H1 (cell line): ENCODE results near the gene EGFR. TPM values are rescaled to one million over a fixed set of nuclear protein-coding genes. Genes with fewer than 3 reads are reported as not detected.

Source experiments
- CTCF ChIA-PET: fragments of 300-600 bp; sonication (Branson Sonifier 250); formaldehyde crosslinking; loops from one replicate; lab custom pipeline; 2021; ENCODE audit not compliant: partially characterized antibody; lab: Charles Lee
- POLR2A ChIA-PET: fragments of 300-600 bp; sonication (Branson Sonifier 250); formaldehyde crosslinking; loops from one replicate; lab custom pipeline; 2021; ENCODE audit warnings: inconsistent platforms; ENCODE audit not compliant: partially characterized antibody; lab: Charles Lee
- DNase-seq, 2 experiments: peaks; one replicate each; pipeline versions ENCODE4 v3.0.0 to v3.0.0-alpha.2; 2010 to 2022; ENCODE audit warnings: low spot score in 2 of 2, low read depth in 1 of 2, mixed read lengths in 1 of 2
- FAIRE-seq: peaks from 2 replicates; lab custom pipeline; 2011; peaks lifted over from hg19 to GRCh38; lab: Jason Lieb, UNC
- H2AFZ ChIP-seq: 2 replicates; pipeline ENCODE4 v1.8.1; 2012; ENCODE audit warnings: low read length, inconsistent platforms
- H2AK5ac ChIP-seq: 2 replicates; pipeline ENCODE4 v1.6.1; 2013; ENCODE audit warnings: low read depth, low read length
- H2BK120ac ChIP-seq: replicated peaks from 2 replicates; pipeline ENCODE3; 2013; ENCODE audit warnings: low read depth, low read length, inconsistent platforms
- H2BK12ac ChIP-seq: 2 replicates; pipeline ENCODE4 v1.6.1; 2013; ENCODE audit warnings: low read depth, low read length
- H2BK15ac ChIP-seq: 2 replicates; pipeline ENCODE4 v1.6.1; 2013; ENCODE audit warnings: low read length
- H2BK20ac ChIP-seq: 2 replicates; pipeline ENCODE4 v1.6.1; 2013; ENCODE audit warnings: low read length
- H2BK5ac ChIP-seq: 2 replicates; pipeline ENCODE4 v1.6.1; 2013; ENCODE audit warnings: low read depth, low read length
- H3K14ac ChIP-seq: 2 replicates; pipeline ENCODE4 v1.6.1; 2013; ENCODE audit warnings: inconsistent platforms; ENCODE audit not compliant: insufficient read length
- H3K18ac ChIP-seq: 2 replicates; pipeline ENCODE4 v1.6.1; 2013; ENCODE audit warnings: low read length; ENCODE audit errors: extremely low read depth
- H3K23ac ChIP-seq: 2 replicates; pipeline ENCODE4 v1.6.1; 2013; ENCODE audit warnings: inconsistent platforms; ENCODE audit not compliant: insufficient read length
- H3K23me2 ChIP-seq: 2 replicates; pipeline ENCODE4 v1.6.1; 2013; ENCODE audit warnings: low read depth, low read length
- H3K27ac ChIP-seq: 2 replicates; pipeline ENCODE4 v1.6.1; 2011; ENCODE audit warnings: low read depth, low read length, inconsistent platforms
- H3K27me3 ChIP-seq, 4 experiments: replicated peaks in 1 of 4; 1 replicate in 1 of 4; 2 replicates in 3 of 4; pipeline versions ENCODE4 v1.6.1 to v1.8.1; 2011 to 2013; ENCODE audit warnings: low read length in 3 of 4, mild to moderate bottlenecking in 3 of 4, inconsistent platforms in 2 of 4, mixed read lengths in 2 of 4, moderate library complexity in 1 of 4; ENCODE audit not compliant: control insufficient read depth in 3 of 4, insufficient read depth in 3 of 4; ENCODE audit errors: extremely low read depth in 1 of 4
- H3K36me3 ChIP-seq, 4 experiments: 2 replicates each; pipeline versions ENCODE4 v1.6.1 to v1.8.1; 2011 to 2013; ENCODE audit warnings: mild to moderate bottlenecking in 4 of 4, low read length in 3 of 4, moderate library complexity in 2 of 4, control low read depth in 1 of 4, inconsistent platforms in 1 of 4; ENCODE audit not compliant: insufficient read depth in 4 of 4, control insufficient read depth in 2 of 4
- H3K4ac ChIP-seq: replicated peaks from 2 replicates; pipeline ENCODE3; 2013; ENCODE audit warnings: low read length, low read depth, mixed read lengths, inconsistent platforms; ENCODE audit not compliant: insufficient read length
- H3K4me1 ChIP-seq, 4 experiments: replicated peaks in 1 of 4; 1 replicate in 1 of 4; 2 replicates in 3 of 4; pipeline versions ENCODE4 v1.6.1 to v1.8.1; 2011 to 2013; ENCODE audit warnings: low read length in 3 of 4, inconsistent platforms in 2 of 4, mixed read lengths in 1 of 4; ENCODE audit not compliant: insufficient read depth in 4 of 4, control insufficient read depth in 3 of 4
- H3K4me2 ChIP-seq, 2 experiments: 2 replicates each; pipeline versions ENCODE4 v1.6.1 to v1.8.1; 2011 to 2013; ENCODE audit warnings: low read depth in 2 of 2, low read length in 2 of 2, control low read depth in 1 of 2, inconsistent platforms in 1 of 2, mild to moderate bottlenecking in 1 of 2; ENCODE audit not compliant: insufficient read depth in 1 of 2
- H3K4me3 ChIP-seq, 4 experiments: fragments of 200-600, 300-600 bp in 1 of 4; sonication (generic), shearing (Covaris generic), sonication (Bioruptor Twin) in 1 of 4; 2 replicates each; pipeline versions ENCODE4 v1.5.1 to v1.8.1; 2011 to 2016; ENCODE audit warnings: low read length in 4 of 4, low read depth in 3 of 4, control low read depth in 2 of 4, inconsistent platforms in 2 of 4, mild to moderate bottlenecking in 2 of 4, mixed read lengths in 1 of 4, moderate library complexity in 1 of 4; ENCODE audit not compliant: insufficient read depth in 2 of 4; ENCODE audit errors: extremely low read depth in 1 of 4
- H3K56ac ChIP-seq: replicated peaks from 2 replicates; pipeline ENCODE3; 2013; ENCODE audit warnings: low read depth, mild to moderate bottlenecking, mixed read lengths, low read length, inconsistent platforms; ENCODE audit not compliant: insufficient read length
- H3K79me1 ChIP-seq: 2 replicates; pipeline ENCODE4 v1.6.1; 2013; ENCODE audit warnings: low read depth, low read length, control low read depth
- H3K79me2 ChIP-seq, 2 experiments: 2 replicates each; pipeline versions ENCODE4 v1.6.1 to v1.8.1; 2012 to 2013; ENCODE audit warnings: low read length in 2 of 2, mild to moderate bottlenecking in 2 of 2, inconsistent platforms in 1 of 2; ENCODE audit not compliant: insufficient read depth in 2 of 2, control insufficient read depth in 1 of 2
- H3K9ac ChIP-seq, 4 experiments: replicated peaks in 1 of 4; 1 replicate in 1 of 4; 2 replicates in 3 of 4; pipeline versions ENCODE4 v1.6.1 to v1.8.1; 2011 to 2013; ENCODE audit warnings: low read depth in 3 of 4, low read length in 3 of 4, control low read depth in 2 of 4, mild to moderate bottlenecking in 2 of 4, moderate library complexity in 2 of 4, inconsistent platforms in 1 of 4; ENCODE audit errors: extremely low read depth in 1 of 4
- H3K9me3 ChIP-seq, 2 experiments: 2 replicates each; pipeline versions ENCODE4 v1.6.1 to v1.8.1; 2012 to 2013; ENCODE audit warnings: mild to moderate bottlenecking in 2 of 2, moderate library complexity in 2 of 2, control low read depth in 1 of 2, inconsistent platforms in 1 of 2, low read depth in 1 of 2, low read length in 1 of 2, mixed read lengths in 1 of 2; ENCODE audit not compliant: insufficient read depth in 2 of 2
- H4K20me1 ChIP-seq, 2 experiments: replicated peaks in 1 of 2; 2 replicates each; pipeline versions ENCODE3 to v1.8.1; 2011 to 2013; ENCODE audit warnings: inconsistent platforms in 2 of 2, low read length in 2 of 2, mild to moderate bottlenecking in 1 of 2; ENCODE audit not compliant: insufficient read depth in 2 of 2, control insufficient read depth in 1 of 2
- H4K5ac ChIP-seq: 2 replicates; pipeline ENCODE4 v1.6.1; 2013; ENCODE audit warnings: low read length, low read depth, mixed read lengths, inconsistent platforms; ENCODE audit not compliant: insufficient read length
- H4K8ac ChIP-seq: 2 replicates; pipeline ENCODE4 v1.8.0; 2013; ENCODE audit warnings: mild to moderate bottlenecking, moderate library complexity, low read length, inconsistent platforms; ENCODE audit not compliant: insufficient read depth; ENCODE audit errors: extremely low read depth
- H4K91ac ChIP-seq: replicated peaks from 2 replicates; pipeline ENCODE3; 2013; ENCODE audit warnings: low read length, mixed read lengths, inconsistent platforms; ENCODE audit not compliant: insufficient read length
- BRCA1 ChIP-seq: IDR thresholded peaks from 2 replicates; pipeline ENCODE4 v1.6.1; 2012; ENCODE audit warnings: low read depth, low read length, improper control_type of control experiment
- PHF8 ChIP-seq: fragments of 200-600 bp; sonication (generic); conservative IDR thresholded peaks from 2 replicates; pipeline ENCODE4 v1.7.1; 2012; ENCODE audit warnings: low read depth, mild to moderate bottlenecking, inconsistent platforms, low read length, moderate library complexity
- POLR2A ChIP-seq, 2 experiments: IDR thresholded peaks; 1 replicate in 1 of 2; 2 replicates in 1 of 2; pipeline ENCODE4 v1.6.1; 2011; ENCODE audit warnings: low read depth in 2 of 2, low read length in 2 of 2, mild to moderate bottlenecking in 2 of 2; ENCODE audit errors: control extremely low read depth in 1 of 2
- POU5F1 ChIP-seq: IDR thresholded peaks from 2 replicates; pipeline ENCODE4 v1.6.1; 2011; ENCODE audit warnings: low read depth, mild to moderate bottlenecking, low read length, moderate library complexity
- RBBP5 ChIP-seq: IDR thresholded peaks from 2 replicates; pipeline ENCODE4 v1.7.1; 2012; ENCODE audit warnings: low read depth, mild to moderate bottlenecking, inconsistent platforms, low read length, moderate library complexity, borderline replicate concordance
- RFX5 ChIP-seq: IDR thresholded peaks from 2 replicates; pipeline ENCODE4 v1.6.1; 2011; ENCODE audit warnings: low read depth, low read length, improper control_type of control experiment, borderline replicate concordance
- SIN3A ChIP-seq, 2 experiments: IDR thresholded peaks in 1 of 2; conservative IDR thresholded peaks in 1 of 2; 2 replicates each; pipeline ENCODE4 v1.6.1; 2011 to 2012; ENCODE audit warnings: low read length in 2 of 2, improper control_type of control experiment in 1 of 2, low read depth in 1 of 2, mild to moderate bottlenecking in 1 of 2
- SIX5 ChIP-seq: IDR thresholded peaks from 2 replicates; pipeline ENCODE4 v1.6.1; 2011; ENCODE audit warnings: mild to moderate bottlenecking, low read depth, low read length
- SP1 ChIP-seq: IDR thresholded peaks from 2 replicates; pipeline ENCODE4 v1.6.1; 2011; ENCODE audit warnings: low read depth, low read length
- TBP ChIP-seq: IDR thresholded peaks from 2 replicates; pipeline ENCODE4 v1.6.1; 2011; ENCODE audit warnings: low read depth, low read length, improper control_type of control experiment
- YY1 ChIP-seq: IDR thresholded peaks from 2 replicates; pipeline ENCODE4 v1.6.1; 2011; ENCODE audit warnings: low read depth, mild to moderate bottlenecking, low read length
- WGBS, 2 experiments: shearing (Covaris generic) in 1 of 2; methylation state at CpG; one replicate each; pipeline versions ENCODE4 v1.1.6 to v1.1.7; 2013 to 2015; ENCODE audit warnings: low lambda C conversion rate in 2 of 2, mixed read lengths in 2 of 2, inconsistent platforms in 1 of 2, low coverage in 1 of 2, missing lambda C conversion rate in 1 of 2; ENCODE audit not compliant: insufficient replicate concordance in 2 of 2, insufficient coverage in 1 of 2, insufficient read length in 1 of 2; ENCODE audit errors: extremely low coverage in 1 of 2, missing lambda C conversion rate in 1 of 2; 5-methylcytosine and 5-hydroxymethylcytosine counted together
- polyA plus RNA-seq, 7 experiments: library from polyadenylated mRNA; depleted of rRNA in 3 of 7; stranded (reverse) in 5 of 7; unstranded in 2 of 7; fragments of >200 nt in 5 of 7; fragments of 200-250 nt in 2 of 7; gene quantifications; 1 replicate in 5 of 7; 2 replicates in 1 of 7; 4 replicates in 1 of 7; pipeline versions ENCODE4 v1.2.1 to v1.2.3, GENCODE V29; 2011 to 2013; ENCODE audit warnings: missing spikeins in 2 of 7, mixed read lengths in 2 of 7
- total RNA-seq: library from RNA; stranded (reverse); fragmentation: NEBNext Ultra II Directional; extraction: Animal tissue kit (Norgen Biotek cat#: 25700); gene quantifications from 2 replicates; pipeline ENCODE4 v1.2.1, GENCODE V29; 2021
- TF ChIP-seq, protein P1 (sequence below): IDR thresholded peaks from 2 replicates; pipeline ENCODE4 v1.6.1; 2012; ENCODE audit warnings: inconsistent platforms

The EGFR gene
- total and polyA plus RNA-seq, 2 of the 8 experiments (the other 6 are each of a cell fraction or from before 2014, with no cell fraction given): 1.9 to 5.8 TPM

DNA sequence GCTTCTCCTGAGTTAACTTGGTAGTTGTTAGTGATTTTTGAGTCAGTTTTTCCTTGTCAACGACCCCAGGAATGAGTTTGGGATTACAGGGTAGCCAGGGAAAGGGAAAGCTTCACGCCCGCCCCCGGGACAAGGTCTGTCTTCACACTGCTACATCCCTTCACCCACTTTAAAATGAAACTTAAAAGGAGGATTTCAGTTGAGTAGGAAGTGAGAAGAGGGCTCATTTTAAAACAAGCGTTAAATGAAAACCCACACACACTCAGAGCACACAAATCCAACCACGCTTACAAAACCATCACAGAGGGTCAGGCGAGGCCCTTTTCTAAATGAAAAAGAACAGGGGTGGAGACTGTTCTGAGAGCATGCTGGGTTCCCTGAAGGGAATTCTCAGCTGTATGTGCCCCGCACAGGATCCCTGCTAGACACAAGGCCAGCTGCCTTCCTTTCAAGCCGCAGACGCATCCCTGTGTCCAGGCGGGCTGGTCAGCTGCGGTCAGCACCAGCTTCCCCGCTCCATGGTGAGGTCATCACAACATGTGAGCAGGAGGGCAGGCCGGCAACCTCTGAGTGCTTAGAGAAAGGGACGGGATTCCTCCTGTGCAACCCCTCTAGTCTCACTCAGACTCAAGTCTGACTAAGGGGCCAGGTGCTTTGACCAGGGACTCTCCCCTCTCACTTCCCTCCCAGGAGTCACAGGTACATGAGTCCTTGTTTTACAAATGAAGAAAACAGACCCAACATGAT is 111.8 kb downstream of the EGFR start:
- Histone ChIP-seq H3K4me3 (no peak overlapping the region), H2AFZ (no peak overlapping the region; the same call in 1 of the 2 replicates), H3K14ac (no peak overlapping the region), H2BK15ac (0 out of 2 replicates have a peak overlapping the region, but pooled peaks have one; percentile 62), H3K36me3 (no peaks in the 10 kb centered on the region), H2BK5ac (no peak overlapping the region), H4K8ac (no peak overlapping the region), H3K9ac (no peak overlapping the region), H3K9me3 (no peaks in the 10 kb centered on the region), H3K23me2 (no peaks in the 10 kb centered on the region), H4K91ac (no peak overlapping the region), H4K5ac (no peak overlapping the region), H3K27ac (no peak overlapping the region; the same call in 1 of the 2 replicates), H3K23ac (no peak overlapping the region), H3K4me2 (no peak overlapping the region), H4K20me1 (no peaks in the 10 kb centered on the region), H3K18ac (peak overlapping the region; percentile 43; the same call in 1 of the 2 replicates), H2AK5ac (no peak overlapping the region), H3K56ac (no peak overlapping the region), H3K4ac (no peak overlapping the region), H3K79me2 (no peaks in the 10 kb centered on the region), H3K79me1 (no peaks in the 10 kb centered on the region), H3K27me3 (no peaks in the 10 kb centered on the region), H3K4me1 (peaks cover 0 to 6% (median under 1%) of the 10 kb centered on the region in 4 experiments; a peak in 4 of 7 replicates), H2BK20ac (no peak overlapping the region), H2BK12ac (peak overlapping the region; percentile 44; the same call in 1 of the 2 replicates), H2BK120ac (no peak overlapping the region)
- FAIRE-seq: no peak
- 84% methylated on average over 15 of the region's 15 CpGs; no CpG with 5 or more reads in 1 of the 2 experiments for WGBS, 2 experiments
- ChIA-PET CTCF (interaction anchor here (0.7 to 4.2 kb wide), 8 partner anchors 8 to 122 kb away, joined by 3 to 12 read pairs (median 3); no protein-coding TSS in a partner anchor), POLR2A (interaction anchor here (0.5 to 0.6 kb wide), 2 partner anchors 94 to 157 kb away, joined by 3 read pairs; no protein-coding TSS in a partner anchor)
- DNase-seq: no peak
- no peak for TF ChIP-seq POU5F1
- TF ChIP-seq SIN3A (conservative IDR thresholded peaks at IDR 0.05 in 1 of 2, IDR thresholded peaks at IDR 0.05 in 1 of 2; ENCODE audit: low read depth in 1 of 2, low read length in 2 of 2): no peak
- TF ChIP-seq RBBP5: no peak
- no peak for TF ChIP-seq YY1
- no peak for TF ChIP-seq TBP
- no peak for TF ChIP-seq SIX5
- no peak for TF ChIP-seq RFX5
- TF ChIP-seq POLR2A (IDR thresholded peaks at IDR 0.05; ENCODE audit: control extremely low read depth in 1 of 2, low read depth in 2 of 2, low read length in 2 of 2): no peak
- TF ChIP-seq, protein P1, sequence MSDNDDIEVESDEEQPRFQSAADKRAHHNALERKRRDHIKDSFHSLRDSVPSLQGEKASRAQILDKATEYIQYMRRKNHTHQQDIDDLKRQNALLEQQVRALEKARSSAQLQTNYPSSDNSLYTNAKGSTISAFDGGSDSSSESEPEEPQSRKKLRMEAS: no peak
- no peak for TF ChIP-seq BRCA1
- TF ChIP-seq SP1: no peak
- no peak for TF ChIP-seq PHF8
